K562 (cell line): ENCODE results near the gene DIS3L2. TPM values are rescaled to one million over a fixed set of nuclear protein-coding genes. Genes with fewer than 3 reads are reported as not detected.

ENCODE experiments used
- ATAC-seq: fragments of 200-7000 bp; cut with Tn5 transposase; 3 replicates; pipeline ENCODE4 v1.9.1; 2020; ENCODE audit warnings: moderate library complexity
- BruUV-seq: library from RNA; stranded (reverse); fragments of 400-500 nt; replicated peaks from 2 replicates; lab custom pipeline; 2021; lab: Mats Ljungman, UMichigan
- CTCF ChIA-PET: fragments of 300-600 bp; formaldehyde crosslinking; extraction: SDS; loops from one replicate; lab custom pipeline; 2021; ENCODE audit warnings: low intra/inter-chr PET ratio; lab: Yijun Ruan, JAX
- POLR2A ChIA-PET: fragments of 300-600, 350-650 bp; sonication (Branson Sonifier 250); formaldehyde crosslinking; extraction: SDS; loops from one replicate; lab custom pipeline; 2021; ENCODE audit warnings: antibody characterized with exemption, inconsistent platforms; lab: Yijun Ruan, JAX
- DNase-seq, 4 experiments: peaks; one replicate each; pipeline versions ENCODE4 v3.0.0 to v3.0.0-alpha.2; 2011 to 2018; ENCODE audit warnings: low spot score in 3 of 4, mixed read lengths in 3 of 4; ENCODE audit errors: extremely low read depth in 1 of 4
- FAIRE-seq: peaks from 2 replicates; lab custom pipeline; 2011; peaks lifted over from hg19 to GRCh38; lab: Jason Lieb, UNC
- H2AFZ ChIP-seq: 2 replicates; pipeline ENCODE4 v1.6.0; 2011; ENCODE audit warnings: low read depth, low read length, control low read depth, inconsistent platforms
- H3K27ac ChIP-seq: fragments of 200-600 bp; 3 replicates; pipeline ENCODE4 v1.8.0; 2011; ENCODE audit warnings: low read depth, mild to moderate bottlenecking, control low read depth, inconsistent platforms, low read length, moderate library complexity, mixed read lengths; ENCODE audit errors: extremely low read depth
- H3K27me3 ChIP-seq, 2 experiments: fragments of 300-600 bp in 1 of 2; 2 replicates in 1 of 2; 3 replicates in 1 of 2; pipeline versions ENCODE4 v1.6.0 to v1.8.0; 2011; ENCODE audit warnings: inconsistent platforms in 2 of 2, low read length in 2 of 2, mild to moderate bottlenecking in 1 of 2, mixed read lengths in 1 of 2, moderate library complexity in 1 of 2; ENCODE audit not compliant: control insufficient read depth in 2 of 2, insufficient read depth in 2 of 2
- H3K36me3 ChIP-seq: fragments of 300-600 bp; 3 replicates; pipeline ENCODE4 v1.8.0; 2011; ENCODE audit warnings: mild to moderate bottlenecking, low read length, inconsistent platforms; ENCODE audit not compliant: control insufficient read depth, insufficient read depth
- H3K4me1 ChIP-seq, 2 experiments: fragments of 200-600 bp in 1 of 2; replicated peaks in 1 of 2; 2 replicates in 1 of 2; 3 replicates in 1 of 2; pipeline versions ENCODE4 v1.5.1 to v1.8.0; 2011; ENCODE audit warnings: inconsistent platforms in 2 of 2, low read length in 2 of 2, mild to moderate bottlenecking in 1 of 2, mixed read lengths in 1 of 2, moderate library complexity in 1 of 2; ENCODE audit not compliant: control insufficient read depth in 2 of 2, insufficient read depth in 2 of 2
- H3K4me2 ChIP-seq: 2 replicates; pipeline ENCODE4 v1.6.1; 2011; ENCODE audit warnings: low read length, control low read depth, inconsistent platforms, mixed read lengths; ENCODE audit not compliant: insufficient read depth
- H3K4me3 ChIP-seq: fragments of 200-600 bp; sonication (generic), shearing (Covaris generic); 2 replicates; pipeline ENCODE4 v1.5.1; 2016; ENCODE audit warnings: control low read depth, inconsistent platforms
- H3K79me2 ChIP-seq: fragments of 200-600 bp; 3 replicates; pipeline ENCODE4 v1.8.0; 2011; ENCODE audit warnings: low read length, inconsistent platforms; ENCODE audit not compliant: control insufficient read depth, insufficient read depth
- H3K9ac ChIP-seq, 2 experiments: 2 replicates each; pipeline versions ENCODE4 v1.6.0 to v1.6.1; 2011; ENCODE audit warnings: low read depth in 2 of 2, low read length in 2 of 2, control low read depth in 1 of 2, inconsistent platforms in 1 of 2, mild to moderate bottlenecking in 1 of 2, mixed read lengths in 1 of 2; ENCODE audit not compliant: insufficient read depth in 1 of 2
- H3K9me1 ChIP-seq: one replicate; pipeline ENCODE4 v1.6.0; 2011; ENCODE audit warnings: inconsistent platforms, mild to moderate bottlenecking, low read length, moderate library complexity; ENCODE audit not compliant: control insufficient read depth, insufficient read depth
- H3K9me3 ChIP-seq: replicated peaks from 2 replicates; pipeline ENCODE4 v1.5.1; 2011; ENCODE audit warnings: low read depth, low read length, inconsistent platforms; ENCODE audit not compliant: control insufficient read depth, insufficient read depth
- H4K20me1 ChIP-seq: replicated peaks from 2 replicates; pipeline ENCODE4 v1.6.1; 2011; ENCODE audit warnings: low read length, inconsistent platforms, mixed read lengths; ENCODE audit not compliant: control insufficient read depth, insufficient read depth
- ADNP ChIP-seq: fragments of 200-800 bp; sonication (Bioruptor generic); IDR thresholded peaks from 2 replicates; pipeline ENCODE4 v1.6.1; 2016; ENCODE audit warnings: missing genetic modification characterization, missing compliant biosample characterization
- HNRNPK ChIP-seq: fragments of 200-400 bp; formaldehyde crosslinking; IDR thresholded peaks from one replicate; pipeline ENCODE4 v1.6.1; 2018; ENCODE audit warnings: mild to moderate bottlenecking, low read depth, low read length; ENCODE audit not compliant: poor library complexity, severe bottlenecking
- NFIX ChIP-seq: fragments of 250-450 bp; sonication (Bioruptor Pico); IDR thresholded peaks from 2 replicates; pipeline ENCODE4 v1.4.0; 2020; ENCODE audit warnings: low read depth, mild to moderate bottlenecking, moderate library complexity
- STAT5A ChIP-seq: IDR thresholded peaks from 2 replicates; pipeline ENCODE4 v1.6.1; 2012; ENCODE audit warnings: low read length, inconsistent platforms, borderline replicate concordance
- WGBS: fragments of 100-300 bp; shearing (Covaris generic); methylation state at CpG from one replicate; pipeline ENCODE4 v1.1.6; 2016; ENCODE audit warnings: low coverage, mixed read lengths; ENCODE audit not compliant: insufficient coverage; ENCODE audit errors: missing lambda C conversion rate; 5-methylcytosine and 5-hydroxymethylcytosine counted together
- in situ Hi-C: fragments of 300-500 bp; cut with MboI; formaldehyde crosslinking; loops from 4 replicates; pipeline ENCODE4 v1.15.0; 2018; ENCODE audit warnings: inconsistent platforms, mixed read lengths
- intact Hi-C: fragments of 100-400 bp; cut with micrococcal nuclease; formaldehyde crosslinking; loops from 2 replicates; pipeline ENCODE4 v1.14.2; 2022
- polyA plus RNA-seq, 8 experiments: library from polyadenylated mRNA; depleted of rRNA in 4 of 8; stranded (reverse) in 5 of 8; unstranded in 3 of 8; fragments of >200 nt; fragmentation: Nextera tagmentation in 2 of 8; fragmentation: Illumina TruSeq in 1 of 8; extraction: Ambion mirVana in 2 of 8; extraction: Trizol in 1 of 8; gene quantifications; 2 replicates each; pipeline versions ENCODE4 v1.2.1 to v1.2.3, GENCODE V29; 2011 to 2014; ENCODE audit warnings: inconsistent platforms in 1 of 8, missing spikeins in 1 of 8
- total RNA-seq, 7 experiments: library from RNA; depleted of rRNA in 6 of 7; stranded (reverse); fragments of >200 nt in 6 of 7; fragmentation: Illumina TruSeq in 2 of 7; extraction: Trizol in 2 of 7; gene quantifications; 2 replicates each; pipeline versions ENCODE4 v1.2.1 to v1.2.3, GENCODE V29; 2011 to 2021; ENCODE audit warnings: low replicate concordance in 1 of 7

DIS3L2 gene
- total and polyA plus RNA-seq, 9 of the 15 experiments (the other 6 are each of a cell fraction or from before 2014, with no cell fraction given) = 1.5 to 19.2 (median 11.2) TPM

DNA sequence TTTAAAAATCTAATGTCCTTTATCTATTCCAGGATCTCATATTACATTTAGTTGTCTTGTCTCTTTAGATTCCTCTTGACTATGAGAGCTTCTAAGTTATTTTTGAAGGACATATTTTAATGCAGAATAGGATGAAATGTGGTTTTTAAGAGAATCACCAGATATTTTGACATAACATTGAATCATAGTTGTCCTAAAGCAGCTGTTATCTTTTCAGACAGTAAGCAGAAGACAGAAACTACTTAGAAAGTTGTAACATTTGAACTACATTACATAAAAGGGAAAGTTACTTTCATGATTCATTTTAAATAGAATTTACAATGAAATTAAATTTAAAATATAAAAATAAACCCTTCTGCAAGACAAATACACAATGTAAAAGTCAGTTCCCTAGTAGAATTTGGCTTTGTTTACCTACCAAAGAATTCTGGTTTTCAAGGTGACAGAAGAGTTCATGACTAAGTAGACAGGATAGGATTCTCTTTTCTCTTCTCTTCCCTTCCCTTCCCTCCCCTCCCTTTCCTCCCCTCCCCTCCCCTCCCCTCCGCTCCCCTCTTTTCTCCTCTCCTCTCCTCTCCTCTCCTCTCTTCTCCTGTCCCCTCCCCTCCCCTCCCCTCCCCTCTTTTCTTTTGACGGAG, 186.0 kb downstream of the DIS3L2 start:
- CTCF ChIA-PET = no interaction called here

DNA sequence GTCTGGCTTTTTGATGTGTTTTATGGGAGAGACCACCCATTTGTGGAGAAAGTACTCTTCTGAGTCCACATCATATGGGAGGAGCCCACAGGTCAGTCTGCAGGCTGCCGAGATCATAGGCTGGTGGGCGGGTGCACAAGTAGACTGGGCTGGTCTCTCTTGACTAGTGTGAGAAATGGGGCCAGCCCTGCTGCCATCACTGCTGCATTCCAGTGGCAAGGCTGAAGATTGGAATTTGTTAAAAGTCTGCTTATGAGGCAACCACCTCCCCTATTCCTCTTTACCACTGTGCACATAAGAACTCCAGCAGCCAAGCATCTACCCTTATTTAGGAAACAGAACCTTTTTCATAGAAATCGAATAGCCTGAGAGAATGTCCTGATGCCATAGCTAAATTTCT, 200.7 kb downstream of the DIS3L2 start:
- WGBS = 90% methylated on average over 2 of the region's 3 CpGs
- CTCF ChIA-PET = no interaction called here
- H3K9me3 ChIP-seq = no peaks in the 10 kb centered on the region
- no peak for TF ChIP-seq ADNP (tag)
- TF ChIP-seq, all 486 proteins: peak for 0
- H3K9ac ChIP-seq = no peak overlapping the region
- no peak for DNase-seq
- H3K27ac ChIP-seq = no peak overlapping the region
- no peaks in the 10 kb centered on the region for H3K79me2 ChIP-seq
- no peaks in the 10 kb centered on the region for H3K27me3 ChIP-seq
- POLR2A ChIA-PET = no interaction called here
- peaks cover 11% of the 10 kb centered on the region; the same call in 1 of the 3 replicates for H3K36me3 ChIP-seq
- FAIRE-seq = no peak
- in situ Hi-C loops = no loop called here
- no peak overlapping the region for H3K4me2 ChIP-seq
- ATAC-seq = no peak
- H2AFZ ChIP-seq = no peak overlapping the region
- H4K20me1 ChIP-seq = no peaks in the 10 kb centered on the region
- no peaks in the 10 kb centered on the region for H3K4me1 ChIP-seq
- intact Hi-C loops = no loop called here
- BruUV-seq = no TSS peak
- no peaks in the 10 kb centered on the region for H3K9me1 ChIP-seq
- no peak overlapping the region for H3K4me3 ChIP-seq

More for the DNA sequence above, 186.0 kb downstream of the DIS3L2 start:
- Histone ChIP-seq H3K36me3 (no peaks in the 10 kb centered on the region), H3K9ac (no peak overlapping the region), H3K4me1 (no peaks in the 10 kb centered on the region), H3K9me1 (no peaks in the 10 kb centered on the region), H3K4me3 (no peak overlapping the region), H2AFZ (no peak overlapping the region), H3K27ac (no peak overlapping the region), H3K27me3 (no peaks in the 10 kb centered on the region), H4K20me1 (no peaks in the 10 kb centered on the region), H3K4me2 (no peak overlapping the region), H3K79me2 (no peaks in the 10 kb centered on the region), H3K9me3 (no peaks in the 10 kb centered on the region)
- in situ Hi-C loops (no loop called here), intact Hi-C loops (loop anchor here (10.0 kb wide), 2 partner anchors 177 to 287 kb away; no protein-coding TSS in a partner anchor)
- ATAC-seq = no peak
- DNase-seq = no peak
- TF ChIP-seq HNRNPK (peak; percentile 62), NFIX (CRISPR knock-in tag) (no peak), STAT5A (no peak)
- no TSS peak for BruUV-seq
- FAIRE-seq = no peak
- no CpG with 5 or more reads among the region's 2 CpGs for WGBS
- POLR2A ChIA-PET = no interaction called here
